T follicular helper cell (primary cell): ENCODE measurements around the gene IGFL2.

Source experiments
- DNase-seq: peaks from one replicate; pipeline ENCODE4 v3.0.0-alpha.2; 2020; ENCODE audit warnings: low read depth

Gene IGFL2

DNA sequence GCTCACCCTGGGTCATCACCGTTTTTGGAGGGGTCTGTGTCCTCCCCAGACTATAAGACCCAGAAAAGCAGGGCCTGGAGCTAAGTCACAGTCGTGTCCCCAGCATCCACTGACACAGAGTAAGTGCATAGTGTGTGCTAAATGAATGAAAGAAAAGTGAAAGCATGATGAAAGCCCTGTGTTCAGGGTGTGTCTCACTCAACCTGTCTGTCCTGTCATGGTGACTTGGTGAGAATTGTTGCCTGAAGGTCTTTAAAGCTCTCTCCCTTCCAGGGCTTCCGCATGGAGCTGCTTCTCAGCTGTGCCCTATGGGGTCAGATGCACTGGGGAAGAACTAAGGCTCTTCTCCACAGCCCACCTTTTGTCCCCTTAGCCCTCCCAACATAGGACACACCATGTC, 61.0 kb downstream of the IGFL2 start:
- no peak for DNase-seq

DNA sequence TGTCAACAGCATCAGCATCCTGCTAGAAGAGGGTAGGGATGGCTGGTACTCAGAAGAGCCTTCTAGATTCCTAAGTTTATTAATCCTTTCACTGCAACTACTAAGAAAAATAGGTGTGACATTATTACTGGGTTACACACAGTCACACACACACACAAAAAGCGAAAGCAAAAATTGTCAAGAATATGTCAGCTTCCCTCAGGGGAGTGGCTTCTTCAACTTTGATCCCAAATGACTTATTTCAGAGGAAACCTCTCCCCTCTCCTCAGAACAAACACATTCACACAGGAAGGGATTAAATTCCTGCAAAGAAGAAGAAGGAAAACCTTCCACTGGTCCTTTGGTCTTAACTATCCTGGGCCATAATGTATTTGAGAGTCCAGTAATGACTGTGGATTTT, 61.4 kb downstream of the IGFL2 start:
- no peak for DNase-seq

DNA sequence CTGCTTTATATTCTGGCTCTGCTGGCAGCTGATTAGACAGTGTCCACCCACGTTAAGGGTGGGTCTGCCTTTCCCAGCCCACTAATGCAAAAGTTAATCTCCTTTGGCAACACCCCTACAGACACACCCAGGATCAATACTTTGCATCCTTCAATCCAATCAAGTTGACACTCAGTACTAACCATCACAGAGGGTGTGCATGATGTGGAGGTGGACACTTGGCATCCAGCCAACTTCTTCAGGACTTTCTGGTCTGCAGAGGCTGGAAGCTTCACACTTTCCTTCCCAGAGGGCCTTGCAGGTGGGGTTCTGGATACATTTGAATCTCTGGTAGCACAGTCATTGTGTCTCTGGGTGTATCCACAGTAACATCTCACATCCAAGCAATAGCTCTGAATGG, 62.6 kb downstream of the IGFL2 start:
- no peak for DNase-seq
